ENCODE measurements around the gene RABL6.
"Not testable (repeated sequence)": the region's sequence is repeated elsewhere in the genome, so short reads cannot be mapped to it uniquely, and the experiment has no call there.

DNA sequence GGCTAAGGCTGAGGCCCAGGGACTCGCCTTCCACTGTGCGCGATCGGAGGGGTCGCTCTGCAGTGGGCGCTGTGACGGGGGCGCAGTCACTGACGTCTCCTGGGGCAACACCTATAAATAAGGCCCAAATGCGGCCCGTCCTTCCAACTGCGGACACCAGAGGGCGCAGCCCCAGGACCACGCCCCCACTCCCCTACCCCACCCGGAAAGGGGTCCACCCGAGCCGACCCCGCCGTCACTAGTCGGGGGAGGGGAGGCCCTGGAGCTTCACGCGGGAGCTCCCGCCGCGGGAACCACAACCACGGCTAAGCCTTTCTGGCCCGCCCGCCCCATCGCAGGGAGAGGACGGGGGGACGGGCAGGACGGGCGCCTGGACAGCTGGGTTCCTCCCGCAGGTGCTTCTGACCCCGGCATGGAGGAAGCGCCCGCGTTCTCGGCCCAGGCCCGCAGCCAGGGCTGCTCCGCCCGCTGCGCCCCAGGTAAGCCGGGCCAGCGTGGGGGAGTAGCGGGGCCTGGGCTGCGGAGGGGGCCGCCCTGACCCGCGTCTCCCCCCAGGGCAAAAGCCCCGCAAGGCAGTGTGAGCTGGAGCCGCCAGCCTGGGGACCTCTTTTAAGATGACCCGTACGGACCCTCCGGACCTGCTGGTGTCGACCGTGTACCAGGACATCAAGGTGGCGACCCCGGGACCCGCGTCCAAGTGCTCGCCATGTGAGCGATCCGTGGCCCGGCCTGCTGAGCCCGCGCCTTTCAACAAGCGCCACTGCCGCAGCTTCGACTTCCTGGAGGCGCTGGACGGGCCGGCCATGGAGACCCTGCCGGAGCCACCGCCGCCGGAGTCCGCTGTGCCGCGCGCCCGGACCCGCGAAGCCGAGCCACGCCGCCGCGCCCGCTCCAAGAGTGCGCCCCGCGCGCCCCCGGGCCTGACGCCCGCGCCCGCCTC is 36.3 kb downstream of the RABL6 start:
- TF ChIP-seq EP300, POLR2A, POLR2AphosphoS5 (IDR thresholded peaks at IDR 0.05): not testable (repeated sequence)
- TF ChIP-seq, protein P1, sequence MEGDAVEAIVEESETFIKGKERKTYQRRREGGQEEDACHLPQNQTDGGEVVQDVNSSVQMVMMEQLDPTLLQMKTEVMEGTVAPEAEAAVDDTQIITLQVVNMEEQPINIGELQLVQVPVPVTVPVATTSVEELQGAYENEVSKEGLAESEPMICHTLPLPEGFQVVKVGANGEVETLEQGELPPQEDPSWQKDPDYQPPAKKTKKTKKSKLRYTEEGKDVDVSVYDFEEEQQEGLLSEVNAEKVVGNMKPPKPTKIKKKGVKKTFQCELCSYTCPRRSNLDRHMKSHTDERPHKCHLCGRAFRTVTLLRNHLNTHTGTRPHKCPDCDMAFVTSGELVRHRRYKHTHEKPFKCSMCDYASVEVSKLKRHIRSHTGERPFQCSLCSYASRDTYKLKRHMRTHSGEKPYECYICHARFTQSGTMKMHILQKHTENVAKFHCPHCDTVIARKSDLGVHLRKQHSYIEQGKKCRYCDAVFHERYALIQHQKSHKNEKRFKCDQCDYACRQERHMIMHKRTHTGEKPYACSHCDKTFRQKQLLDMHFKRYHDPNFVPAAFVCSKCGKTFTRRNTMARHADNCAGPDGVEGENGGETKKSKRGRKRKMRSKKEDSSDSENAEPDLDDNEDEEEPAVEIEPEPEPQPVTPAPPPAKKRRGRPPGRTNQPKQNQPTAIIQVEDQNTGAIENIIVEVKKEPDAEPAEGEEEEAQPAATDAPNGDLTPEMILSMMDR (IDR thresholded peaks at IDR 0.05), result peak; percentile 11 to 74

Measured in suprapubic skin (tissue), 4 donors.